Activated CD4-positive, alpha-beta memory T cell treated with anti-CD3 and anti-CD28 coated beads for 36 hours (primary cell): ENCODE measurements around the gene POLK. TPM values are rescaled to one million over a fixed set of nuclear protein-coding genes. Genes with fewer than 3 reads are reported as not detected.

Experiments used
- CTCF ChIA-PET: fragments of 350-600 bp; sonication (Branson Sonifier 250); formaldehyde crosslinking; loops from one replicate; lab custom pipeline; 2021; ENCODE audit warnings: antibody characterized with exemption, inconsistent platforms; lab: Charles Lee
- POLR2A ChIA-PET: fragments of 350-600 bp; sonication (Branson Sonifier 250); formaldehyde crosslinking; loops from one replicate; lab custom pipeline; 2021; ENCODE audit warnings: antibody characterized with exemption; lab: Charles Lee
- DNase-seq: peaks from one replicate; pipeline ENCODE4 v3.0.0-alpha.2; 2020
- H3K27ac Mint-ChIP-seq: one replicate; pipeline ENCODE4 v1.8.0; 2021; ENCODE audit warnings: mixed read lengths
- H3K27me3 Mint-ChIP-seq: one replicate; pipeline ENCODE4 v1.8.0; 2021; ENCODE audit warnings: mixed read lengths
- H3K36me3 Mint-ChIP-seq: one replicate; pipeline ENCODE4 v1.8.0; 2021; ENCODE audit warnings: mixed read lengths
- H3K4me1 Mint-ChIP-seq: one replicate; pipeline ENCODE4 v1.8.0; 2021; ENCODE audit warnings: low read depth, mixed read lengths
- H3K4me3 Mint-ChIP-seq: one replicate; pipeline ENCODE4 v1.8.0; 2021; ENCODE audit warnings: mild to moderate bottlenecking, mixed read lengths
- H3K9me3 Mint-ChIP-seq: one replicate; pipeline ENCODE4 v1.8.0; 2021; ENCODE audit warnings: mixed read lengths
- intact Hi-C: fragments of 100-400 bp; cut with micrococcal nuclease; formaldehyde crosslinking; loops from one replicate; pipeline ENCODE4 v1.15.1; 2023
- total RNA-seq, 2 experiments: library from RNA; stranded (reverse); gene quantifications; one replicate each; pipeline ENCODE4 v1.2.3, GENCODE V29; 2021

Gene POLK
- total RNA-seq, 2 experiments from 2014 or later: 33.9 to 36.5 TPM

- H3K27me3 Mint-ChIP-seq: peaks cover 6% of the 10 kb centered on the region
- H3K27ac Mint-ChIP-seq: no peak overlapping the region
- no peaks in the 10 kb centered on the region for H3K36me3 Mint-ChIP-seq
- ChIA-PET POLR2A (no interaction called here), CTCF (no interaction called here)
- no peak overlapping the region for H3K4me3 Mint-ChIP-seq
- H3K4me1 Mint-ChIP-seq: peaks cover 6% of the 10 kb centered on the region
- no peak for DNase-seq
- intact Hi-C loops: no loop called here
- no peaks in the 10 kb centered on the region for H3K9me3 Mint-ChIP-seq
These were observed 101.2 kb downstream of the POLK start for GRCh38 chr5:75612901-75613300.

- Mint-ChIP-seq H3K4me3 (no peak overlapping the region), H3K4me1 (peaks cover 6% of the 10 kb centered on the region), H3K9me3 (no peaks in the 10 kb centered on the region), H3K36me3 (no peaks in the 10 kb centered on the region), H3K27me3 (peaks cover 6% of the 10 kb centered on the region), H3K27ac (no peak overlapping the region)
- ChIA-PET POLR2A (no interaction called here), CTCF (no interaction called here)
- DNase-seq: no peak
- intact Hi-C loops: no loop called here
These were observed 102.5 kb downstream of the POLK start for GRCh38 chr5:75614176-75614575.

- CTCF ChIA-PET: no interaction called here
- no peaks in the 10 kb centered on the region for H3K9me3 Mint-ChIP-seq
- POLR2A ChIA-PET: no interaction called here
These were observed 104.7 kb downstream of the POLK start for GRCh38 chr5:75616371-75616881.

GRCh38 chr5:75616971-75617621 is 105.4 kb downstream of the POLK start:
- H3K4me3 Mint-ChIP-seq: no peak overlapping the region
- H3K27me3 Mint-ChIP-seq: no peaks in the 10 kb centered on the region
- no peaks in the 10 kb centered on the region for H3K36me3 Mint-ChIP-seq
- ChIA-PET POLR2A (no interaction called here), CTCF (no interaction called here)
- intact Hi-C loops: no loop called here
- H3K9me3 Mint-ChIP-seq: no peaks in the 10 kb centered on the region
- H3K27ac Mint-ChIP-seq: no peak overlapping the region
- no peak for DNase-seq
- no peaks in the 10 kb centered on the region for H3K4me1 Mint-ChIP-seq

More at GRCh38 chr5:75616371-75616881, 104.7 kb downstream of the POLK start:
- no peak overlapping the region for H3K4me3 Mint-ChIP-seq
- no peak for DNase-seq
- H3K27ac Mint-ChIP-seq: no peak overlapping the region
- intact Hi-C loops: no loop called here
- no peaks in the 10 kb centered on the region for H3K27me3 Mint-ChIP-seq
- H3K4me1 Mint-ChIP-seq: no peaks in the 10 kb centered on the region
- no peaks in the 10 kb centered on the region for H3K36me3 Mint-ChIP-seq

- H3K4me3 Mint-ChIP-seq: no peak overlapping the region
- H3K36me3 Mint-ChIP-seq: no peaks in the 10 kb centered on the region
- no peak overlapping the region for H3K27ac Mint-ChIP-seq
- H3K27me3 Mint-ChIP-seq: no peaks in the 10 kb centered on the region
- ChIA-PET CTCF (no interaction called here), POLR2A (no interaction called here)
- DNase-seq: no peak
- no peaks in the 10 kb centered on the region for H3K9me3 Mint-ChIP-seq
- H3K4me1 Mint-ChIP-seq: no peaks in the 10 kb centered on the region
- intact Hi-C loops: no loop called here
These were observed 106.2 kb downstream of the POLK start for GRCh38 chr5:75617736-75618352.

- H3K36me3 Mint-ChIP-seq: no peaks in the 10 kb centered on the region
- H3K27ac Mint-ChIP-seq: no peak overlapping the region
- H3K4me3 Mint-ChIP-seq: no peak overlapping the region
- H3K4me1 Mint-ChIP-seq: no peaks in the 10 kb centered on the region
- POLR2A ChIA-PET: no interaction called here
- CTCF ChIA-PET: interaction anchor here (0.6 to 1.6 kb wide), 2 partner anchors 45 to 100 kb away, joined by 3 to 4 read pairs; no protein-coding TSS in a partner anchor
- DNase-seq: no peak
- H3K27me3 Mint-ChIP-seq: no peaks in the 10 kb centered on the region
- no peaks in the 10 kb centered on the region for H3K9me3 Mint-ChIP-seq
- intact Hi-C loops: no loop called here
These were observed 108.7 kb downstream of the POLK start for GRCh38 chr5:75620184-75620959.

GRCh38 chr5:75622564-75622963 is 110.9 kb downstream of the POLK start:
- Mint-ChIP-seq H3K27me3 (no peaks in the 10 kb centered on the region), H3K9me3 (no peaks in the 10 kb centered on the region), H3K36me3 (peaks cover 2% of the 10 kb centered on the region), H3K27ac (no peak overlapping the region), H3K4me3 (no peak overlapping the region), H3K4me1 (no peaks in the 10 kb centered on the region)
- no peak for DNase-seq
- ChIA-PET POLR2A (no interaction called here), CTCF (interaction anchor here (0.8 kb wide), 1 partner anchor 253 kb away, joined by 3 read pairs; no protein-coding TSS in a partner anchor)
- intact Hi-C loops: no loop called here

- ChIA-PET CTCF (no interaction called here), POLR2A (no interaction called here)
- intact Hi-C loops: no loop called here
These were observed 112.2 kb downstream of the POLK start for GRCh38 chr5:75623846-75624245.

GRCh38 chr5:75626959-75627358 is 115.3 kb downstream of the POLK start:
- Mint-ChIP-seq H3K4me1 (no peaks in the 10 kb centered on the region), H3K27ac (no peak overlapping the region), H3K4me3 (no peak overlapping the region), H3K9me3 (no peaks in the 10 kb centered on the region), H3K27me3 (no peaks in the 10 kb centered on the region), H3K36me3 (peaks cover 2% of the 10 kb centered on the region)
- no peak for DNase-seq
- CTCF ChIA-PET: interaction anchor here (0.6 kb wide), 1 partner anchor 112 kb away, joined by 3 read pairs; no protein-coding TSS in a partner anchor
- POLR2A ChIA-PET: no interaction called here
- intact Hi-C loops: no loop called here

More at GRCh38 chr5:75623846-75624245, 112.2 kb downstream of the POLK start:
- DNase-seq: no peak
- Mint-ChIP-seq H3K4me1 (no peaks in the 10 kb centered on the region), H3K9me3 (no peaks in the 10 kb centered on the region), H3K27ac (no peak overlapping the region), H3K4me3 (no peak overlapping the region), H3K27me3 (no peaks in the 10 kb centered on the region), H3K36me3 (peaks cover 2% of the 10 kb centered on the region)

- peaks cover 2% of the 10 kb centered on the region for H3K36me3 Mint-ChIP-seq
These were observed 116.1 kb downstream of the POLK start for GRCh38 chr5:75627801-75628200.

GRCh38 chr5:75630875-75631274 is 119.2 kb downstream of the POLK start:
- Mint-ChIP-seq H3K4me3 (no peak overlapping the region), H3K27me3 (no peaks in the 10 kb centered on the region), H3K27ac (no peak overlapping the region), H3K36me3 (peaks cover 2% of the 10 kb centered on the region), H3K4me1 (no peaks in the 10 kb centered on the region), H3K9me3 (peaks cover 2% of the 10 kb centered on the region)
- intact Hi-C loops: no loop called here
- DNase-seq: no peak
- POLR2A ChIA-PET: no interaction called here
- CTCF ChIA-PET: no interaction called here

More at GRCh38 chr5:75627801-75628200, 116.1 kb downstream of the POLK start:
- intact Hi-C loops: no loop called here
- H3K27ac Mint-ChIP-seq: no peak overlapping the region
- H3K27me3 Mint-ChIP-seq: no peaks in the 10 kb centered on the region
- H3K9me3 Mint-ChIP-seq: no peaks in the 10 kb centered on the region
- no peak for DNase-seq
- ChIA-PET POLR2A (no interaction called here), CTCF (no interaction called here)
- no peaks in the 10 kb centered on the region for H3K4me1 Mint-ChIP-seq
- no peak overlapping the region for H3K4me3 Mint-ChIP-seq

GRCh38 chr5:75632321-75632720 is 120.6 kb downstream of the POLK start:
- intact Hi-C loops: no loop called here
- H3K27ac Mint-ChIP-seq: no peak overlapping the region
- H3K4me3 Mint-ChIP-seq: no peak overlapping the region
- CTCF ChIA-PET: no interaction called here
- H3K4me1 Mint-ChIP-seq: no peaks in the 10 kb centered on the region
- H3K36me3 Mint-ChIP-seq: no peaks in the 10 kb centered on the region
- peaks cover 2% of the 10 kb centered on the region for H3K9me3 Mint-ChIP-seq
- DNase-seq: no peak
- POLR2A ChIA-PET: no interaction called here
- no peaks in the 10 kb centered on the region for H3K27me3 Mint-ChIP-seq
